ENCODE results near the gene C3orf20. TPM values are rescaled to one million over a fixed set of nuclear protein-coding genes. Genes with fewer than 3 reads are reported as not detected.

C3orf20 gene
- polyA plus RNA-seq, 6 donors from 2014 or later = not detected

GRCh38 chr3:14768182-14768790 is 93.3 kb downstream of the C3orf20 start:
- Mint-ChIP-seq H3K4me1 (no peaks in the 10 kb centered on the region), H3K27ac (peak overlapping the region in 1 of 6 donors; percentile 26), H3K4me3 (peak overlapping the region in 1 of 8 donors; percentile 12), H3K27me3 (peaks cover 0 to 17% (median 7%) of the 10 kb centered on the region in 3 donors), H3K36me3 (no peaks in the 10 kb centered on the region), H3K9me3 (peaks cover 0 to 5% (median 0%) of the 10 kb centered on the region in 7 donors)
- ATAC-seq (ENCODE audit: low read depth in 2 of 2) = no peak
- no peak for DNase-seq

- Mint-ChIP-seq H3K27ac (peak overlapping the region in 1 of 6 donors; percentile 0), H3K36me3 (no peaks in the 10 kb centered on the region), H3K9me3 (no peaks in the 10 kb centered on the region), H3K27me3 (peaks cover 0 to 11% (median 4%) of the 10 kb centered on the region in 3 donors), H3K4me3 (no peak overlapping the region), H3K4me1 (no peaks in the 10 kb centered on the region)
- DNase-seq = no peak
- ATAC-seq (ENCODE audit: low read depth in 2 of 2) = no peak
These were observed 93.9 kb downstream of the C3orf20 start for GRCh38 chr3:14768881-14769280.

- no peak overlapping the region for H3K4me3 Mint-ChIP-seq
These were observed 94.8 kb downstream of the C3orf20 start for GRCh38 chr3:14769544-14770325.

GRCh38 chr3:14770591-14770990 is 95.7 kb downstream of the C3orf20 start:
- H3K27me3 Mint-ChIP-seq = peaks cover 0 to 8% (median 7%) of the 10 kb centered on the region in 3 donors
- no peaks in the 10 kb centered on the region for H3K36me3 Mint-ChIP-seq
- ATAC-seq (ENCODE audit: low read depth in 2 of 2) = no peak
- no peak overlapping the region for H3K27ac Mint-ChIP-seq
- H3K4me1 Mint-ChIP-seq = no peaks in the 10 kb centered on the region
- no peak overlapping the region for H3K4me3 Mint-ChIP-seq
- H3K9me3 Mint-ChIP-seq = no peaks in the 10 kb centered on the region
- no peak for DNase-seq

More at GRCh38 chr3:14769544-14770325, 94.8 kb downstream of the C3orf20 start:
- no peak for ATAC-seq (ENCODE audit: low read depth in 2 of 2)
- Mint-ChIP-seq H3K27me3 (peaks cover 0 to 8% (median 6%) of the 10 kb centered on the region in 3 donors), H3K27ac (no peak overlapping the region), H3K4me1 (no peaks in the 10 kb centered on the region), H3K9me3 (no peaks in the 10 kb centered on the region), H3K36me3 (no peaks in the 10 kb centered on the region)
- DNase-seq = no peak

GRCh38 chr3:14771593-14772497 is 96.9 kb downstream of the C3orf20 start:
- Mint-ChIP-seq H3K4me1 (no peaks in the 10 kb centered on the region), H3K4me3 (no peak overlapping the region), H3K27me3 (peaks cover 0 to 13% (median 8%) of the 10 kb centered on the region in 3 donors), H3K36me3 (no peaks in the 10 kb centered on the region), H3K27ac (peak overlapping the region in 1 of 6 donors; percentile 33), H3K9me3 (no peaks in the 10 kb centered on the region)
- ATAC-seq (ENCODE audit: low read depth in 2 of 2) (no peak), DNase-seq (no peak)

- no peaks in the 10 kb centered on the region for H3K4me1 Mint-ChIP-seq
- ATAC-seq (ENCODE audit: low read depth in 2 of 2) = no peak
- H3K9me3 Mint-ChIP-seq = no peaks in the 10 kb centered on the region
- H3K4me3 Mint-ChIP-seq = no peak overlapping the region
- no peak overlapping the region for H3K27ac Mint-ChIP-seq
- no peak for DNase-seq
- H3K36me3 Mint-ChIP-seq = no peaks in the 10 kb centered on the region
- H3K27me3 Mint-ChIP-seq = peaks cover 0 to 13% (median 8%) of the 10 kb centered on the region in 3 donors
These were observed 97.7 kb downstream of the C3orf20 start for GRCh38 chr3:14772533-14773138.

- Mint-ChIP-seq H3K27me3 (peaks cover 0 to 13% (median 8%) of the 10 kb centered on the region in 3 donors), H3K9me3 (peaks cover 0 to 5% (median 4%) of the 10 kb centered on the region in 7 donors), H3K27ac (no peak overlapping the region), H3K4me1 (no peaks in the 10 kb centered on the region), H3K36me3 (no peaks in the 10 kb centered on the region), H3K4me3 (no peak overlapping the region)
- no peak for ATAC-seq (ENCODE audit: low read depth in 2 of 2)
- no peak for DNase-seq
These were observed 98.3 kb downstream of the C3orf20 start for GRCh38 chr3:14773281-14773680.

GRCh38 chr3:14773691-14774128 is 98.8 kb downstream of the C3orf20 start:
- H3K4me3 Mint-ChIP-seq = no peak overlapping the region
- ATAC-seq (ENCODE audit: low read depth in 2 of 2) (no peak), DNase-seq (no peak)
- peaks cover 0 to 13% (median 8%) of the 10 kb centered on the region in 3 donors for H3K27me3 Mint-ChIP-seq
- no peaks in the 10 kb centered on the region for H3K4me1 Mint-ChIP-seq
- H3K36me3 Mint-ChIP-seq = peaks cover 0 to under 1% of the 10 kb centered on the region in 2 donors
- peaks cover 0 to 10% (median 7%) of the 10 kb centered on the region in 7 donors for H3K9me3 Mint-ChIP-seq
- no peak overlapping the region for H3K27ac Mint-ChIP-seq

- ATAC-seq (ENCODE audit: low read depth in 2 of 2) (no peak), DNase-seq (no peak)
- no peak overlapping the region for H3K4me3 Mint-ChIP-seq
These were observed 99.5 kb downstream of the C3orf20 start for GRCh38 chr3:14774431-14774830.

GRCh38 chr3:14775011-14775410 is 100.1 kb downstream of the C3orf20 start:
- no peak for ATAC-seq (ENCODE audit: low read depth in 2 of 2)
- peaks cover 5 to 10% of the 10 kb centered on the region in 2 donors for H3K36me3 Mint-ChIP-seq
- H3K27me3 Mint-ChIP-seq = peaks cover 0 to 13% (median 0%) of the 10 kb centered on the region in 3 donors
- H3K4me1 Mint-ChIP-seq = no peaks in the 10 kb centered on the region
- DNase-seq = no peak
- H3K4me3 Mint-ChIP-seq = peak overlapping the region in 1 of 8 donors; percentile 22
- peaks cover 0 to 22% (median 13%) of the 10 kb centered on the region in 7 donors for H3K9me3 Mint-ChIP-seq
- H3K27ac Mint-ChIP-seq = no peak overlapping the region

More at GRCh38 chr3:14774431-14774830, 99.5 kb downstream of the C3orf20 start:
- peaks cover 0 to 13% (median under 1%) of the 10 kb centered on the region in 3 donors for H3K27me3 Mint-ChIP-seq
- H3K4me1 Mint-ChIP-seq = no peaks in the 10 kb centered on the region
- H3K9me3 Mint-ChIP-seq = peaks cover 0 to 17% (median 12%) of the 10 kb centered on the region in 7 donors
- H3K27ac Mint-ChIP-seq = no peak overlapping the region
- H3K36me3 Mint-ChIP-seq = peaks cover 5 to 8% of the 10 kb centered on the region in 2 donors

GRCh38 chr3:14775563-14775962 is 100.6 kb downstream of the C3orf20 start:
- H3K36me3 Mint-ChIP-seq = peaks cover 5 to 10% of the 10 kb centered on the region in 2 donors
- DNase-seq = no peak
- no peak for ATAC-seq (ENCODE audit: low read depth in 2 of 2)
- no peak overlapping the region for H3K4me3 Mint-ChIP-seq
- no peaks in the 10 kb centered on the region for H3K4me1 Mint-ChIP-seq
- H3K27ac Mint-ChIP-seq = no peak overlapping the region
- peaks cover 0 to 13% (median 0%) of the 10 kb centered on the region in 3 donors for H3K27me3 Mint-ChIP-seq
- H3K9me3 Mint-ChIP-seq = peaks cover 0 to 22% (median 13%) of the 10 kb centered on the region in 7 donors

- Mint-ChIP-seq H3K27me3 (peaks cover 0 to 15% (median 4%) of the 10 kb centered on the region in 3 donors), H3K36me3 (peaks cover 5 to 10% of the 10 kb centered on the region in 2 donors), H3K4me1 (no peaks in the 10 kb centered on the region), H3K4me3 (no peak overlapping the region), H3K27ac (no peak overlapping the region), H3K9me3 (peaks cover 0 to 22% (median 13%) of the 10 kb centered on the region in 7 donors)
- DNase-seq (no peak), ATAC-seq (ENCODE audit: low read depth in 2 of 2) (no peak)
These were observed 104.2 kb downstream of the C3orf20 start for GRCh38 chr3:14779069-14779685.

Data from naive B cell (primary cell).